Activated CD4-positive, alpha-beta memory T cell treated with anti-CD3 and anti-CD28 coated beads, Interleukin-2, amount 10 ng/mL, durations not matched to agents 7 days and 5 days (primary cell): Measurements from ENCODE around the gene AP1AR. TPM values are rescaled to one million over a fixed set of nuclear protein-coding genes. Genes with fewer than 3 reads are reported as not detected.
"Not testable (repeated sequence)": the region's sequence is repeated elsewhere in the genome, so short reads cannot be mapped to it uniquely, and the experiment has no call there.

Source experiments
- CTCF ChIA-PET: fragments of 350-600 bp; sonication (Branson Sonifier 250); formaldehyde crosslinking; loops from one replicate; lab custom pipeline; 2021; ENCODE audit warnings: antibody characterized with exemption, inconsistent platforms; lab: Charles Lee
- POLR2A ChIA-PET: fragments of 350-600 bp; sonication (Branson Sonifier 250); formaldehyde crosslinking; loops from one replicate; lab custom pipeline; 2021; ENCODE audit warnings: antibody characterized with exemption; lab: Charles Lee
- DNase-seq: peaks from one replicate; pipeline ENCODE4 v3.0.0-alpha.2; 2020
- H3K27ac Mint-ChIP-seq: one replicate; pipeline ENCODE4 v1.8.0; 2021; ENCODE audit warnings: mild to moderate bottlenecking, mixed read lengths
- H3K27me3 Mint-ChIP-seq: one replicate; pipeline ENCODE4 v1.8.0; 2021; ENCODE audit warnings: mixed read lengths
- H3K36me3 Mint-ChIP-seq: one replicate; pipeline ENCODE4 v1.8.0; 2021; ENCODE audit warnings: low read depth, mixed read lengths
- H3K4me1 Mint-ChIP-seq: one replicate; pipeline ENCODE4 v1.8.0; 2021; ENCODE audit warnings: mixed read lengths
- H3K4me3 Mint-ChIP-seq: one replicate; pipeline ENCODE4 v1.8.0; 2021; ENCODE audit warnings: mild to moderate bottlenecking, mixed read lengths
- H3K9me3 Mint-ChIP-seq: one replicate; pipeline ENCODE4 v1.8.0; 2021; ENCODE audit warnings: mixed read lengths
- total RNA-seq, 2 experiments: library from RNA; stranded (reverse); gene quantifications; one replicate each; pipeline ENCODE4 v1.2.3, GENCODE V29; 2021

AP1AR gene
- total RNA-seq, 2 experiments from 2014 or later = 10.9 to 17.2 TPM

DNA sequence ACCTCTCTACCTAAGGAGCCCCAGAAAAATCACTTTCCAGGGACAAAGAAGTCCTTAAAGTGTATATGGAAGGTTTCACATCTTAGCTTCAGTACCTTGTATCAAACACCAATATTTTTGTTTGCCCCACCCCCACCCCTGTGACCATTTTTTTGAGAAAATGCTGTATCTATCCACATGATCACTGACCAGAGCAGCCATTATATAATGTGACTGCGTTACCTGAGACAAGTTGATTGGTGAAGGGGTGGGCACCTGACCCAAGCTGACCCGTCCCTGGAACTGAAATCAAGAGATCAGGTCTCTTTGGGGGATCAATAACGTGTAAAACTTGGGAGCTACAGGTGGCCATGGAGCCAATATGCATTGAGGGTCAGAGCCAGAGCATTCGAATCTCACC, 43.4 kb downstream of the AP1AR start:
- H3K4me3 Mint-ChIP-seq = no peak overlapping the region
- H3K36me3 Mint-ChIP-seq = peaks cover 44% of the 10 kb centered on the region
- no peak overlapping the region for H3K27ac Mint-ChIP-seq
- no peaks in the 10 kb centered on the region for H3K27me3 Mint-ChIP-seq
- ChIA-PET POLR2A (interaction anchor here (0.9 to 2.9 kb wide), 2 partner anchors 11 to 241 kb away, joined by 3 to 26 read pairs; partner anchors contain the start of genes NEUROG2 and TIFA), CTCF (interaction anchor here (0.9 to 1.5 kb wide), 2 partner anchors 8 to 39 kb away, joined by 3 read pairs; no protein-coding TSS in a partner anchor)
- no peak for DNase-seq
- peaks cover 57% of the 10 kb centered on the region for H3K4me1 Mint-ChIP-seq
- H3K9me3 Mint-ChIP-seq = no peaks in the 10 kb centered on the region

- H3K27me3 Mint-ChIP-seq = no peaks in the 10 kb centered on the region
- H3K4me1 Mint-ChIP-seq = peaks cover 60% of the 10 kb centered on the region
- ChIA-PET CTCF (no interaction called here), POLR2A (no interaction called here)
- no peak overlapping the region for H3K27ac Mint-ChIP-seq
- DNase-seq = no peak
- no peaks in the 10 kb centered on the region for H3K9me3 Mint-ChIP-seq
- peaks cover 44% of the 10 kb centered on the region for H3K36me3 Mint-ChIP-seq
- no peak overlapping the region for H3K4me3 Mint-ChIP-seq
Measured at GRCh38 chr4:112276113-112276512, 44.5 kb downstream of the AP1AR start.

GRCh38 chr4:112277220-112277619, 45.6 kb downstream of the AP1AR start:
- H3K27me3 Mint-ChIP-seq = no peaks in the 10 kb centered on the region
- H3K9me3 Mint-ChIP-seq = no peaks in the 10 kb centered on the region
- DNase-seq = no peak
- CTCF ChIA-PET = no interaction called here
- peaks cover 64% of the 10 kb centered on the region for H3K4me1 Mint-ChIP-seq
- POLR2A ChIA-PET = interaction anchor here (1.1 kb wide), 1 partner anchor 10 kb away, joined by 3 read pairs; no protein-coding TSS in a partner anchor
- H3K36me3 Mint-ChIP-seq = peaks cover 47% of the 10 kb centered on the region
- no peak overlapping the region for H3K27ac Mint-ChIP-seq
- no peak overlapping the region for H3K4me3 Mint-ChIP-seq

- POLR2A ChIA-PET = interaction anchor here (1.1 kb wide), 1 partner anchor 9 kb away, joined by 3 read pairs; no protein-coding TSS in a partner anchor
- CTCF ChIA-PET = no interaction called here
- no peaks in the 10 kb centered on the region for H3K27me3 Mint-ChIP-seq
- peaks cover 70% of the 10 kb centered on the region for H3K4me1 Mint-ChIP-seq
- no peak overlapping the region for H3K4me3 Mint-ChIP-seq
- no peaks in the 10 kb centered on the region for H3K9me3 Mint-ChIP-seq
- no peak overlapping the region for H3K27ac Mint-ChIP-seq
- DNase-seq = no peak
- peaks cover 54% of the 10 kb centered on the region for H3K36me3 Mint-ChIP-seq
Measured at GRCh38 chr4:112277705-112278448, 46.3 kb downstream of the AP1AR start.

DNA sequence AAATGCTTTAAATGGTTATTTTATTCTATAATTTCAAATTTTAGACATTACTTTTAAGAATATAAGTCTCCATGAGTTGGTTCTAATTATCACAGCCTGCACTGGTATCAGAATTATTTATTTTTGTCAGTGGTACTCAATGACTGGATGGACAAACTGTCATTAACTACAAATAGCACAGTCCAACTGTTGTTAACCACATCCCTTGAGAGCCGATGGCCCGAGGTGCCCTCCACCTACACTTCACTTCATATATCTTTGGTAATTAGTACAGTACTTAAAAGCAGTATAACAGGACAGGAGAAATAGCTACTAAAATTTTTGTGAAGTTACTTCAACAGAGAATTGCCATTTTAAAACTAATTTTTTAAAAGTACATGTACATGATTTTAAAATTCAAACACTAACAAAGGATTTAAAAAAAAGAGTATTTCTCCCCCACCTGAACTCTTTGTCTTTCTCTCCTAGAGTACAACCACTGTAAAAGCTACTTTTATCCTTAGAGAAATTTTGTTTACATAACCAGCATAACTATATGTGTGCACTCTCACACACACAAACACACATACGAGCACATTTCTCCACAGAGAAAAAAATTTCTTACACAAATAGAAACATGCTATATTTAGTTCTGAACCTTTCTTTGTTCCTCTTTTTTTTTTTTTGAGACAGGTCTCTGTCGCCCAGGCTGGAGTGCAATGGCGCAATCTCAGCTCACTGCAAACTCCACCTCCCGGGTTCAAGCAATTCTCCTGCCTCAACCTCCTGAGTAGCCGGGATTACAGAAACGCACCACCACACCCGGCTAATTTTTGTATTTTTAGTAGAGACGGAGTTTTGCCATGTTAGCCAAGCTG, 47.7 kb downstream of the AP1AR start:
- peaks cover 58% of the 10 kb centered on the region for H3K36me3 Mint-ChIP-seq
- H3K27ac Mint-ChIP-seq = no peak overlapping the region
- H3K4me1 Mint-ChIP-seq = peaks cover 72% of the 10 kb centered on the region
- H3K27me3 Mint-ChIP-seq = no peaks in the 10 kb centered on the region
- no peak for DNase-seq
- no peak overlapping the region for H3K4me3 Mint-ChIP-seq
- ChIA-PET POLR2A (no interaction called here), CTCF (interaction anchor here (1.0 kb wide), 1 partner anchor 49 kb away, joined by 3 read pairs; no protein-coding TSS in a partner anchor)
- no peaks in the 10 kb centered on the region for H3K9me3 Mint-ChIP-seq

DNA sequence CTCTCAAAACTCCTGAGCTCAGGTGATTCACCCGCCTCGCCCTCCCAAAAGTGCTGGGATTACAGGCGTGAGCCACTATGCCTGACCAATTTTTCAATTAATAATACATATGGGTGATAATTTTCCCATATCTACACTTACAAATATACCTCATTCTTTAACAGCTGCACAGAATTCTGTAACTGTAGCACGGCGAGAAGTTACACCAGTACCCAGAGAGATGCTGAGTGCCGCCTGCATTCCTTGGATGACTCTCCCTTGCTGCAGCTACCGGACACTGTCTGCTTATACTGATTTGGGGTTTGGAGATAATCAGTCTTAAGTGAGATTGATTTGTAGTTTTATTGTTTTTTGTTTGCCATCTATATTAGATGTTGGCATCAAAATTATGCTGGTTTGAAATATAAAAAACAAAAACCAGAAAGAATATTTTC, 48.3 kb downstream of the AP1AR start:
- Mint-ChIP-seq H3K36me3 (peaks cover 60% of the 10 kb centered on the region), H3K9me3 (no peaks in the 10 kb centered on the region), H3K4me1 (peaks cover 73% of the 10 kb centered on the region), H3K27ac (no peak overlapping the region), H3K4me3 (no peak overlapping the region), H3K27me3 (no peaks in the 10 kb centered on the region)
- no peak for DNase-seq
- CTCF ChIA-PET = interaction anchor here (1.0 kb wide), 1 partner anchor 49 kb away, joined by 3 read pairs; no protein-coding TSS in a partner anchor
- POLR2A ChIA-PET = no interaction called here

DNA sequence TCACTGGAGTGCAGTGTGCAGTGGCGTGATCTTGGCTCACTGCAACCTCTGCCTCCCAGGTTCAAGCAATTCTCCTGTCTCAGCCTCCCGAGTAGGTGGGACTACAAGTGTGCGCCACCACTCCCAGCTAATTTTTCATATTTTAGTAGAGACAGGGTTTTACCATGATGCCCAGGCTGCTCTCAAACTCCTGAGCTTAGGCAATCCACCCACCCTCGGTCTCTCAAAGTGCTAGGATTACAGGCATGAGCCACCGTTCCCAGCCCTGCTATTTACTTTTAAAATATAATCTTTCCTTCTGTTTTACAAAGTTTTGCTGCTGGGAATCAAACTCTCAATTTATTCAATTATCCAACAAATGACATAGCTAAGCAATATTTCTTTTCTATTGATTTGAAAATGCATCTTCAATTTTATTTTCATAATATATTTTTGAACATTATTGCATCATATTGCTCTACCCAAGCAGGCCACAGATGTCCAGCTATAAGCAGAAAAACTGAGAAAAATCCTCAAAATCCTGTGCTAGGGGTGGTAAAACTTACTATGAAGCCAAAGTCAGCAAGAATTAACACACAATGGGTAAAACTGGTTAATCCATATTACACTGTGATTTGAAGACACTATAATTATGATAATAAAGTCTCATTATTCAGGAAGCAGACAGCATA, 48.9 kb downstream of the AP1AR start:
- Mint-ChIP-seq H3K27me3 (no peaks in the 10 kb centered on the region), H3K27ac (no peak overlapping the region), H3K4me1 (peaks cover 70% of the 10 kb centered on the region), H3K9me3 (no peaks in the 10 kb centered on the region), H3K4me3 (no peak overlapping the region), H3K36me3 (peaks cover 56% of the 10 kb centered on the region)
- CTCF ChIA-PET = no interaction called here
- DNase-seq = no peak
- POLR2A ChIA-PET = interaction anchor here (1.3 kb wide), 1 partner anchor 13 kb away, joined by 3 read pairs; no protein-coding TSS in a partner anchor

DNA sequence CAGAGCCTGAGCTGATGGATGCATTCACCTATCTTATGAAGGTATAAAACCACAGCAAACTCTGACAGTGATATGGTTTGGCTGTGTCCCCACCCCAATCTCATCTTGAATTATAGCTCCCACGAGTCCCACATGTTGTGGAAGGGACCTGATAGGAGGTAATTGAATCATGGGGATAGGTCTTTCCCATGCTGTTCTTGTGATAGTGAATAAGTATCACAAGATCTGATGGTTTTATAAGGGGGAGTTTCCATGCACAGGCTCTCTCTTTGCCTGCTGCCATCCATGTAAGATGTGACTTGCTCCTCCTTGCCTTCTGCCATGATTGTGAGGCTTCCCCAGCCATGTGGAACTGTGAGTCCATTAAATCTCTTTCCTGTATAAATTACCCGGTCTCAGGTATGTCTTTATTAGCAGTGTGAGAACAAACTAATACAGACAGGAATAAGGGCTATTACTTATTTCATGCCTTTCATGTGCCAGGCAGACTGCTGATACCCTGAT, 50.4 kb downstream of the AP1AR start:
- POLR2A ChIA-PET = interaction anchor here (1.3 kb wide), 1 partner anchor 14 kb away, joined by 3 read pairs; no protein-coding TSS in a partner anchor
- not testable (repeated sequence) for H3K27ac Mint-ChIP-seq, DNase-seq, H3K27me3 Mint-ChIP-seq, H3K9me3 Mint-ChIP-seq, H3K4me3 Mint-ChIP-seq
- Mint-ChIP-seq H3K36me3 (peaks cover 47% of the 10 kb centered on the region), H3K4me1 (peaks cover 73% of the 10 kb centered on the region)
- CTCF ChIA-PET = interaction anchor here (0.5 to 0.9 kb wide), 2 partner anchors 43 to 55 kb away, joined by 3 to 4 read pairs; no protein-coding TSS in a partner anchor

GRCh38 chr4:112282860-112283667, 51.5 kb downstream of the AP1AR start:
- Mint-ChIP-seq H3K9me3 (no peaks in the 10 kb centered on the region), H3K27ac (peak overlapping the region; percentile 11), H3K4me1 (peaks cover 76% of the 10 kb centered on the region), H3K36me3 (peaks cover 36% of the 10 kb centered on the region), H3K27me3 (no peaks in the 10 kb centered on the region), H3K4me3 (peak overlapping the region; percentile 92)
- ChIA-PET POLR2A (interaction anchor here (1.4 to 4.5 kb wide), 2 partner anchors 9 to 12 kb away, joined by 4 to 26 read pairs; no protein-coding TSS in a partner anchor), CTCF (interaction anchor here (0.8 to 1.5 kb wide), 3 partner anchors 9 to 49 kb away, joined by 3 to 4 read pairs (median 3); no protein-coding TSS in a partner anchor)
- no peak for DNase-seq

GRCh38 chr4:112284166-112284565, 52.6 kb downstream of the AP1AR start:
- Mint-ChIP-seq H3K27ac (peak overlapping the region; percentile 81), H3K4me3 (peak overlapping the region; percentile 92), H3K27me3 (no peaks in the 10 kb centered on the region), H3K4me1 (peaks cover 78% of the 10 kb centered on the region), H3K9me3 (no peaks in the 10 kb centered on the region), H3K36me3 (peaks cover 31% of the 10 kb centered on the region)
- CTCF ChIA-PET = interaction anchor here (0.5 to 1.5 kb wide), 3 partner anchors 13 to 41 kb away, joined by 3 to 4 read pairs (median 4); partner anchors contain the start of gene ALPK1
- POLR2A ChIA-PET = interaction anchor here (0.7 to 4.5 kb wide), 5 partner anchors 10 to 236 kb away, joined by 3 to 26 read pairs (median 4); partner anchors contain the start of gene ALPK1
- no peak for DNase-seq
